Effector memory CD4-positive, alpha-beta T cell (primary cell): Measurements from ENCODE around the gene SLC25A22.

ENCODE experiments used
- DNase-seq, 3 donors: peaks; one replicate each; pipeline ENCODE4 v3.0.0-alpha.2; 2020
- H3K27ac ChIP-seq: 2 replicates; pipeline ENCODE4 v1.7.0; 2013; ENCODE audit warnings: mild to moderate bottlenecking, low read length, moderate library complexity; ENCODE audit not compliant: insufficient read depth, poor library complexity, severe bottlenecking
- H3K27me3 ChIP-seq: replicated peaks from 2 replicates; pipeline ENCODE4 v1.7.0; 2013; ENCODE audit warnings: mild to moderate bottlenecking, low read length; ENCODE audit not compliant: insufficient read depth, control insufficient read depth, poor library complexity, severe bottlenecking
- H3K36me3 ChIP-seq: 2 replicates; pipeline ENCODE4 v1.7.0; 2013; ENCODE audit warnings: mild to moderate bottlenecking, low read length, moderate library complexity; ENCODE audit not compliant: control insufficient read depth, insufficient read depth
- H3K4me1 ChIP-seq: 2 replicates; pipeline ENCODE4 v1.7.0; 2013; ENCODE audit warnings: low read length, mild to moderate bottlenecking; ENCODE audit not compliant: control insufficient read depth, insufficient read depth, poor library complexity, severe bottlenecking
- H3K4me3 ChIP-seq: 2 replicates; pipeline ENCODE4 v1.7.0; 2013; ENCODE audit warnings: low read length, low read depth, mild to moderate bottlenecking; ENCODE audit not compliant: insufficient read depth, poor library complexity, severe bottlenecking
- H3K9me3 ChIP-seq: 2 replicates; pipeline ENCODE4 v1.7.0; 2013; ENCODE audit warnings: mild to moderate bottlenecking, low read length, moderate library complexity; ENCODE audit not compliant: control insufficient read depth

SLC25A22 gene

DNA sequence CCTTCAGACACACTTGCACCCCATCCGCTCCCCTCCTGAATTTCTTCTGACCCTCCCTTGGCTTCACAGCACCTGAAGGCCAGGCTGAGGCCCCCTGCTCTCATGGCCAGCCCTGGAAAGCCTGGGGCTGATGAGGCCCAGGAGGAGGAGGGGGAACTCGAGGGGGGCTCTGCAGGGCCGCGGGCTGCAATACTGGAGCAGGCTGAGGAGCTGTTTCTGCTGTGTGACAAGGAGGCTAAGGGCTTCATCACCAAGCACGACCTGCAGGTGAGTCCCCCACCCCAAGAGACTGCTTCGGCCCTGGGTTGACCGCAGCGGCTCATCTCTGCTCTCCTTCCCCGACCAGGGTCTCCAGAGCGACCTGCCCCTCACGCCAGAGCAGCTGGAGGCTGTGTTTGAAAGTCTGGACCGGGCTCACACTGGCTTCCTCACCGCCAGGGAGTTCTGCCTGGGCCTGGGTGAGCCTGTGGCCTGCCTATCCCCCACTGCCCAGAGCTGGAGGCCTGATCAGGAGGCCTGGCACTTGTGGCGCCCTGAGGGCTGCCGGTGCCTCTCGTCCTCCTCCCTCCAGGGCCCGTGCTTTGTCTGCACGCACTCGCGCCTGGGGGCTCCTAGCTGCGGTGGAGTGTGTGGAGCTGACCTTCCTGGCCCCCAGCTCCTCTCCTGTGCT lies 30.6 kb upstream of the SLC25A22 start:
- H3K4me3 ChIP-seq = no peak overlapping the region

DNA sequence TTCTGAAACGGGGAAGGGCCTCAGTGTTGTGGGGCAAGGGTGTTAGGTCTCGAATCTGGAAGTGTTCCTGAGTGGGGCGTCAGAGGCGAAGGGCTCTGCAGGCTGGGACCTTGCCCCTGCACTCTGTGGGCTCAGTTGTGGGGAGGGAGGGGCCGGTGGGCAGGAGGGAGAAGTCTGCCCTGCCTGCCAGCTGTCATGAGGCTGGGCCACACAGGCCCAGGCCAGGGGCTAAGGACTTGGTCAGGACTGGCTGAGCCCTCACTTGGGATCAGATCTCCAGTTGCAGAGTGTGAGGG lies 29.8 kb upstream of the SLC25A22 start, which contains the start of gene CRACR2B:
CRACR2B (plus strand) TSS at position 23 of the 296 bp plus-strand sequence. CDS start 689 bp downstream, outside the sequence.
- Histone ChIP-seq H3K4me3 (peak within 1 kb of the TSS; percentile 57), H3K27ac (peak within 1 kb of the TSS; percentile 48), H3K4me1 (peaks cover 38% of the 10 kb centered on the region), H3K9me3 (no peaks in the 10 kb centered on the region), H3K27me3 (peaks cover 51% of the 10 kb centered on the region), H3K36me3 (peaks cover 18% of the 10 kb centered on the region)
- DNase-seq = no peak

More for the DNA sequence above, 30.6 kb upstream of the SLC25A22 start:
- Histone ChIP-seq H3K9me3 (no peaks in the 10 kb centered on the region), H3K4me1 (peaks cover 42% of the 10 kb centered on the region), H3K27me3 (peaks cover 51% of the 10 kb centered on the region), H3K27ac (no peak overlapping the region), H3K36me3 (peaks cover 16% of the 10 kb centered on the region)
- DNase-seq = no peak

DNA sequence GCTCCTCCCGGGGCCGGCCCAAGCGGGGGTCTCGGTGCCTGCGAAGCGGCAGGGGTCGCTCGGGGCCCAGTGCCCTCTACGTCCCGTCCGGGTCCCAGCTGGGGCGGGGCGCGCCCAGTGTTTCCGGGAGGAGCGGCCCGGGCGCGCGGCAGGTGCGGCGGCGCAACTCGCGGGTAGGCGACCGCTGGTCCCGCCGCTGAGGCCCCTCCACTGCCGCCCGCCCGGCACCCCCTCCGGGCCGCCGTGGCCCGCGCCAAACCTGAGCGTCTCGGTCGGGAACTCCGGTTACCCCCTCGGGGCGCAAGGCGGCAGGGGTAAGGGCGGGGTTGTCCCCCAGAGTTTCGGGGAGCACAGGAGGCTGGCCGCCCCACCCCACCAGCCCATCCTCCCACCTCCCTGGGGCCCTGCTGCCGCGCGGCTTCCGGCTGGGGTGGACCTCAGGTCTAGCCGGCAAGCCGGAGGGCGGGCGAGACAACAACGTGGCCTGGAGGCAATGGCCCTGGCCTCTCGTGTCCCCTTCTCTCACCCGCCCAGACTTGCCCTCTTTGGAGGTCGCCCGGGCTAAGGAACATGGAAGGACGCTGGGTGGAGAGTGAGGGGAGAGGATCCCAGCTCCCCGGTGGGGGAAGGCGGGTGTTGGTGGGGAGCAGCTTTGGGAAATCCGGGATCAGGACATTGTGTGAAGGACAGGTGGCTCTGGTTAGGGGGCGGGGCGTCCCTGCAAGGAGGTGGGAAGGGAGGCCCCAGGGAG lies 29.2 kb upstream of the SLC25A22 start:
- peaks cover 20% of the 10 kb centered on the region for H3K36me3 ChIP-seq
- H3K27me3 ChIP-seq = peaks cover 50% of the 10 kb centered on the region
- H3K27ac ChIP-seq = peak overlapping the region; percentile 48
- peak overlapping the region; percentile 57 for H3K4me3 ChIP-seq
- H3K4me1 ChIP-seq = peaks cover 35% of the 10 kb centered on the region
- DNase-seq = no peak
- H3K9me3 ChIP-seq = no peaks in the 10 kb centered on the region

DNA sequence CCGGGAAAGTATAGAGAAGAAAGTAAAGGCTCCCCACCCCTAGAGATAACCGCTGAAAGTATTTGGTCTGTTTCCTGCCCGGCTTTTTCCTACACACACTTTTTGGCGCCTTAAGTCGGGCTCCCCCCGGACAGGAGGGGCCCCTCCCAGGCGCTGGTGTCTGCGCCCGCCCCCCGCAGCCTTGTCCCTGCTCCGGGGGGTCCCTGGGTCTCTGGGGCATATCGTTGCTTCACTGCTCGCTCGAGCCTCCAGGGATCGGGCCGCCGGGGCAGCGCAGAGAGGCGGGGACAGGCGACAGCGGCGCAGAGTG lies 28.7 kb upstream of the SLC25A22 start:
- H3K4me1 ChIP-seq = peaks cover 33% of the 10 kb centered on the region
- H3K9me3 ChIP-seq = no peaks in the 10 kb centered on the region
- H3K27me3 ChIP-seq = peaks cover 44% of the 10 kb centered on the region
- H3K36me3 ChIP-seq = peaks cover 24% of the 10 kb centered on the region
- H3K27ac ChIP-seq = peak overlapping the region; percentile 48
- peak overlapping the region; percentile 57 for H3K4me3 ChIP-seq
- no peak for DNase-seq

DNA sequence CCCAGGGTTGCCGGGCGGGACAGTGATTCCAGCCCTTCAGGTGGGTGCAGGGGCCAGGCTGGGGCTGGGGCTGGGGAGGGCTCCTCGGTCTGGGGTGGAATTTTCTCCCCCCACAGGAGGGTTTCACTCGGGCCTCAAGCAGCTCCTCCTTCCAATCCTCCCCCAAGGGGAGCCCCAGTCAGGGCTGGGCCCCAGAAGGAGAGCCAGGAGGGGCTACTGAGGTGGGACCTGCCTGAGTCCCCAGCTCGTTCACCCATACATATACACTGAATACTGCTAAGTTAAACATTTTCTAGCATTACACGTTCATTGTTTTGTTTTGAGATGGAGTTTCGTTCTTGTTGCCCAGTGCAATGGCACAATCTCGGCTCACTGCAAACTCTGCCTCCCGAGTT lies 28.1 kb upstream of the SLC25A22 start:
- H3K4me1 ChIP-seq = peaks cover 35% of the 10 kb centered on the region
- peaks cover 39% of the 10 kb centered on the region for H3K27me3 ChIP-seq
- H3K4me3 ChIP-seq = no peak overlapping the region
- no peak overlapping the region for H3K27ac ChIP-seq
- H3K9me3 ChIP-seq = no peaks in the 10 kb centered on the region
- peaks cover 27% of the 10 kb centered on the region for H3K36me3 ChIP-seq
- DNase-seq = no peak

DNA sequence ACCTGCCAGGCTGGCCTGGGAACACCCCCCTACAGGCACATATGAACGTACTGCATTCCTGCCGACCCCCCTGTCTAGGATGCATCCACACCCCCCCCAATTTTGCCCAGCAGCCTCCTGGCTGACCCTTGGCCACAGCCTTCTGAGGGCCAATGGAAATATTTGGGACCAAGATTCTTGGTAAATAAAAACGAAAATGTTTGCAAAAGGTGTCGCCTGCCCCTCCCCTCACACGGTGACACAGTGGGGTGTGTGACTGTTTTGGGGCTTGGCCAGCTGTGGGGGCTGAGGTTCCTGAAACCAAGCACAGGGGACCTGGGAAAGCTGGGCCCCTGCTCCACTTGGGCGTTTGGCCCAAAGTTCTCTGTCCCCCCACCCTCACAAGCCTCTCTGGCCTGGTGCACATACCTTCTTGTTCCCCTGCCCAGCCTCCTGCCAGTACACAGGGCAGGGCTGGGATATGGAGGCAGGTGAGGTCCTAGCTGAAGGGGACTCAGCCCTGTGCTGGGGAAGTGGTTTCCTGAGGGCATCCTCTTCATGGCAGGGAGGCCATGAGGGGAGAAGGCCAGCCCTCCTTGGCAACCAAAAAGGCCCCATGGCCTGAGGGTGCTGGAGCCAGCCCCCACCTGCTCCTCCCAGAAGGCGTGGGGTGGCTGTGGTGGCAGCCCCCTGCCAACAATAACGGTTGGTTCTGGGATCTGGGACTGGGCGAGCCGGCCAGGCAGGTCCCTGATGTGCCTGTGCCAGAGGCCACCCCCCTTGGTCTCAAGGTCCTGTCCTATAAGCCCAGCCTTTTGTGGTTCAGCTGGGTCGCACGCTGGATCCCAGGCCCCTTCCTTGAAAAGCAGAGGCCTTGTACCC lies 27.5 kb upstream of the SLC25A22 start:
- no peak overlapping the region for H3K27ac ChIP-seq
- no peaks in the 10 kb centered on the region for H3K9me3 ChIP-seq
- DNase-seq = no peak
- H3K4me1 ChIP-seq = peaks cover 39% of the 10 kb centered on the region
- H3K4me3 ChIP-seq = no peak overlapping the region
- H3K36me3 ChIP-seq = peaks cover 27% of the 10 kb centered on the region
- peaks cover 32% of the 10 kb centered on the region for H3K27me3 ChIP-seq

DNA sequence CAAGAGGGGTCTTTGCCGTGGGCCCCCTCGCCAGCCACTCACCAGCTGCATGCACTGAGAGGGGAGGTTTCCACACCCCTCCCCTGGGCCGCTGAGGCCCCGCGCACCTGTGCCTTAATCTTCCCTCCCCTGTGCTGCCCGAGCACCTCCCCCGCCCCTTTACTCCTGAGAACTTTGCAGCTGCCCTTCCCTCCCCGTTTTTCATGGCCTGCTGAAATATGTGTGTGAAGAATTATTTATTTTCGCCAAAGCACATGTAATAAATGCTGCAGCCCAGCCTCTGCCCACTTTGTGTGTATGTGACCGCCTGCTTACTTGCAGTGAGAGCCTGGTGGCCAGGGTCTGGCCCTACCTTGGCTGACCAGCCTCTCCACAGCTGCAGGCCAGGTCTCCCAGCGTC lies 26.9 kb upstream of the SLC25A22 start:
- H3K4me1 ChIP-seq = peaks cover 38% of the 10 kb centered on the region
- H3K36me3 ChIP-seq = peaks cover 27% of the 10 kb centered on the region
- no peak overlapping the region for H3K27ac ChIP-seq
- DNase-seq = no peak
- no peak overlapping the region for H3K4me3 ChIP-seq
- H3K27me3 ChIP-seq = peaks cover 26% of the 10 kb centered on the region
- H3K9me3 ChIP-seq = no peaks in the 10 kb centered on the region

DNA sequence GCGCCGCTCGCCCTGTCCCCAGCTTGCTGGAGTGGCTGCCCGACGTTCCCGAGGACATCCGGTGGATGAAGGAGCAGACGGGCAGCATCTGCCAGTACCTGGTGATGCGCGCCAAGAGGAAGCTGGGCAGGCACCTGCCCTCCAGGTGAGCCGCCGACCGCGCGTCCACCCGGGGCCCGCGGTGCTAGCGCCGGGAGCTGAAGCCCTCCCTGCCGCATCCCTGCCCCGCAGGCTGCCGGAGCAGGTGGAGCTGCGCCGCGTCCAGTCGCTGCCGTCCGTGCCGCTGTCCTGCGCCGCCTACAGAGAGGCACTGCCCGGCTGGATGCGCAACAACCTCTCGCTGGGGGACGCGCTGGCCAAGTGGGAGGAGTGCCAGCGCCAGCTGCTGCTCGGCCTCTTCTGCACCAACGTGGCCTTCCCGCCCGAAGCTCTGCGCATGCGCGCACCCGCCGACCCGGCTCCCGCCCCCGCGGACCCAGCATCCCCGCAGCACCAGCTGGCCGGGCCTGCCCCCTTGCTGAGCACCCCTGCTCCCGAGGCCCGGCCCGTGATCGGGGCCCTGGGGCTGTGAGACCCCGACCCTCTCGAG lies 26.3 kb upstream of the SLC25A22 start:
- DNase-seq = no peak
- Histone ChIP-seq H3K4me3 (no peak overlapping the region), H3K4me1 (peaks cover 32% of the 10 kb centered on the region), H3K27me3 (peaks cover 21% of the 10 kb centered on the region), H3K9me3 (no peaks in the 10 kb centered on the region), H3K27ac (no peak overlapping the region), H3K36me3 (peaks cover 27% of the 10 kb centered on the region)

DNA sequence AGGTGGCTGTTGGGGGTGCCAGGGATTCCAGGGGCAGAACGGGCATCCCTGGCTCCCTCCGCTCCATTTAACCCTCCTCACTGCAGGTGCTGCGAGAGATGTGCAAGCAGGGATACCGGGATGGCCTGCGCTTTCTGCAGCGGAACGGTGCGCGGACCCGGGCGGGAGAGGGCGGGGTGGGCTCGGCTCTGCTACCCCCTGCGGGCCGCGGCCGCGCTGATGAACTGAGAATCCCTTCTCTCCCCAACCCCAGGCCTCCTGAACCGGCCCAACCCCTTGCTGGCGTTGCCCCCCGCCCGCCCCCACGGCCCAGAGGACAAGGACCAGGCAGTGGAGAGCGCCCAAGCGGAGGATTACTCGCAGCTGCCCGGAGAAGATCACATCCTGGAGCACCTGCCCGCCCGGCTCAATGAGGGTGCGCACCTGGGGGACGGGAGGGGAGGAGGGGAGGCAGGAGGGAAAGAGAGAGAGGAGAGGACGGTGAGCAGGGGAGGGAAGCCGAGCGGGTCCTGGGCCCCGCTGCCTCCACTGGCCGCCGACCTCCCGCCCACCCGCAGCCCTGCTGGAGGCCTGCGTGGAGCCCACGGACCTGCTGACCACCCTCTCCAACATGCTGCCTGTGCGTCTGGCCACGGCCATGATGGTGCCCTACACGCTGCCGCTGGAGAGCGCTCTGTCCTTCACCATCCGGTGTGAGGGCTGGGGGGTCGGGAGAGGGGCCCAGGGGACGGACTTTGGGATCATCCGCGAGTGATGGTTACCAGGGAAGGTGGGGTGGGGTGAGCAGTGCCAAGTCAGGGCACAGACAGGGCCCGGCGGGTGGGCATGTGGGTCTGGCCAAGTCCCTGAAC lies 25.6 kb upstream of the SLC25A22 start:
- Histone ChIP-seq H3K27ac (no peak overlapping the region), H3K27me3 (peaks cover 14% of the 10 kb centered on the region), H3K9me3 (no peaks in the 10 kb centered on the region), H3K36me3 (peaks cover 27% of the 10 kb centered on the region), H3K4me1 (peaks cover 31% of the 10 kb centered on the region), H3K4me3 (no peak overlapping the region)
- DNase-seq = no peak
